ENCODE measurements around the gene ELMO2.

Gene ELMO2

DNA sequence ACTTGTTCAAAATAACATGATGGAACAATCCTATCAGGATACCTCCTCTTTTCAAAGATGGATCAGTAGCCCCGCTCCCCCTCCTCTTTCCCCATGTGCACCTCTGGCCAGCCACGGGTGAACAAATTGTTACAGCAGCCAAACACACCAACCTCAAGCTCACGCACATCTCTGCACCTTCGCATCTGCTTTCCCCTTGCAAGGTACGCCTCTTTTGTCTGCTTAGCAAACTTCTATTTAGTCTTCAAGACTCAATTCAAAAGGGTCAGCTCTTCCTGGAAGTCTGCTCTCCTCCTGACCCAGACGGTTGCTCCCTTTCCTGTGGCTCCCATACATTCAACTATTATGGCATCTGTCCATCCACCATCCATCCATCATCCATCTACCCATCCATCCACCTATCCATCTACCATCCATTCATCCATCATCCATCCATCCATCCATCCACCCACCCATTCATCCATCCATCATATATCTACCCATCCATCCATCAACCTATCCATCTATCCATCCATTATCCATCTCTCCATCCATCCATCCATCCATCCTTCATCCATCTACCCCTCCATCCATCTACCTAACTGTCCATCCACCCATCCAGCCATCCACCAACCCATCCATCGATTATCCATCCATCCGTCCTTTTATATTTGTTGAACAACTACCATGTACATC lies 61.8 kb downstream of the ELMO2 start:
- peaks cover 8% of the 10 kb centered on the region for H3K4me1 ChIP-seq (ENCODE audit: control insufficient read depth, insufficient read depth, low read length)
- no peak overlapping the region for H3K4me3 ChIP-seq (ENCODE audit: low read length)
- H3K9me3 ChIP-seq (ENCODE audit: control insufficient read depth, low read length), result no peaks in the 10 kb centered on the region
- no peaks in the 10 kb centered on the region for H3K36me3 ChIP-seq (ENCODE audit: control insufficient read depth, insufficient read depth, low read length)
- no peak overlapping the region for H3K9ac ChIP-seq (ENCODE audit: low read length)
- H3K27me3 ChIP-seq (ENCODE audit: control insufficient read depth, insufficient read depth, low read length), result peaks cover 32% of the 10 kb centered on the region

DNA sequence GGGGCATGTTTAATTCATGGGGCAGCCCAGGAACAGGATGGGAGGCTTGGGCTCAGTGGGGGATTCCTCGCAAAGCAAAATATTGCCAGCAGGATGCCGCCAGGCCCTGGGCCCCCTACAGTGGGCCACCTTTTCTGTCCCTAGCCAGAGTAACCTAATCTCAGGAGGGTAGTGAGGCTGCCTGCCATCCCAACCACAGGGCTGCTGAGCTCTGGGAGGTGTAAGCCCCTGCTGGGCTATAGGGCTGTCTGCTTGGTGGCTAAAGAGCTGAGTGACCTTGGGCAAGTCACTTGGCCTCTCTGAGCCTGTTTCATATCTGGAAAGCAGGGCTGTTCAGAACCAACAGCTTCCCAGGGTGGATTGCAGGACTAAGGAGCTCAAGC lies 62.4 kb downstream of the ELMO2 start:
- no peak overlapping the region for H3K9ac ChIP-seq (ENCODE audit: low read length)
- no peaks in the 10 kb centered on the region for H3K9me3 ChIP-seq (ENCODE audit: control insufficient read depth, low read length)
- no peaks in the 10 kb centered on the region for H3K36me3 ChIP-seq (ENCODE audit: control insufficient read depth, insufficient read depth, low read length)
- H3K4me1 ChIP-seq (ENCODE audit: control insufficient read depth, insufficient read depth, low read length), result peaks cover 8% of the 10 kb centered on the region
- H3K27me3 ChIP-seq (ENCODE audit: control insufficient read depth, insufficient read depth, low read length), result peaks cover 32% of the 10 kb centered on the region
- no peak overlapping the region for H3K4me3 ChIP-seq (ENCODE audit: low read length)

DNA sequence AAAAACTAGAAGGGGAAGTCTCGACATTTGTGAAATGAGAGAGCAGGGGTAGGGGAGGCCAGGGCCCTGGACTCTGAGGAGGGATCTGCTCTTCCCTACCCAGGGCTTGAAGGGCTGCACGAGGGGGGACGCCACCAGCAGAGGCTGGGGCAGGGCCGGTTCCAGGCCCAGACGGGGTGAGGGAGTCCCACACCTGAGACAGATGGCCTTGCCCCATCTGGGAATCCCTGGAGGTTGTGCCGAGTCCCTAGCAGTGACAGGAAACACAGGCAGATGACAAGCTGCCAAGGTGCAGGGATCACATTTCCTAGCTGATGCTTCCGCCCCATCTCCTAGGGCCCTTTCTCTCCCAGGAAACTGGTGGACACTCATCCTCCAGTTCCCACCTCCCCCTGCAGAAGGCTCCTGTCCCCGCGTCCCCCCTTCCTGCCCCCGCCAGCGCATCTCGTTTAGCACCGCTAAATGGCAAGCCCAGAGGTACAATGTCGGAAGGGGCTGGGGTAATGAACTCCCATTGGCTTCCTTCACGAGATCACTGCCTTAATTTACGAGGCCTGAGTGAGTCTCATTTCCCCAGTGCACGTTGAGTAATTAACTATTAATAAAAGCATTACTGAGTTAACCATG lies 63.0 kb downstream of the ELMO2 start:
- Histone ChIP-seq H3K36me3 (ENCODE audit: control insufficient read depth, insufficient read depth, low read length) (no peaks in the 10 kb centered on the region), H3K9ac (ENCODE audit: low read length) (no peak overlapping the region), H3K4me3 (ENCODE audit: low read length) (no peak overlapping the region), H3K9me3 (ENCODE audit: control insufficient read depth, low read length) (no peaks in the 10 kb centered on the region), H3K27me3 (ENCODE audit: control insufficient read depth, insufficient read depth, low read length) (peaks cover 32% of the 10 kb centered on the region), H3K4me1 (ENCODE audit: control insufficient read depth, insufficient read depth, low read length) (peaks cover 8% of the 10 kb centered on the region)

DNA sequence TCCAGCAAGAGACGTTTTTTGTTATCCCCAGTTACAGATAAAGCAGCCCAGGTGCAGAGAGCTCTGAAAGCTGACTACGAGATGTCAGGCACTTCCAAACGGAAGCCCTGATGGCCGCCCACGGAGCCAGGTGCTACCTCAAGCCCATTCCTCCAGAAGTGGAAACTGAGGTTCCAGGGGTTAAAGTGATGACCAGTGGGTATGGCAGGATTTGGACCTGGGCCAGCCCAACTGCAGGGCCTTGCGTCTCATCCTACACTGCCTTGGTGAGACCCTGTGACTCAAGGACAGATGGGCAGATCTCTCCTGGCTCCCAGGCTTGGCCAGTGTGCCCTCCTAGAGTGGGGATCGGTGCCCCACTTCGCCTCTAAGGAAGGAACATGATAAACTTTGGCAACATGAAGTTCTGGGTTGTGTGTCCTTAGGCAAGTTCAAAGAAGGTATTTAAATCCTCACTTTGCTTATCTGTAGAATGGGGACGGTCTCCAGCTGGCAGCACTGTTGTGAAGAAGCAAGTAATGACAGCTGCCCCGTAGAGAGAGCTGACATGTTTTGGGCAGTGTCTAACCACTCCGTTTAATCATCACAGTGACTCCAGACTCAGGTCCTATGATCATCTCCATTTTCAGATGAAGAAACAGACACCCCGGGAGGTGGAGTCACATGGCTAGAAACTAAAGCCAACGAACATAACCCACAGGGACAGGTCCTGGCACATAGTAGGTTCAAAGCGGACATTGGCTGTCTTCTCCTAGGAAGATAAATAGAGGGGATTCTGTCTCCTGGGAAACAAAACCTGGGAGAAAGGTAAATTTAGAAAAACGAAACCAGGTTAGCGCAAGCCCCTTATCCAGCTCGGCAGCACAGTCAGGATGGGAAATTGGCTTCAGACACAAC lies 63.7 kb downstream of the ELMO2 start:
- no peak overlapping the region for H3K9ac ChIP-seq (ENCODE audit: low read length)
- H3K4me1 ChIP-seq (ENCODE audit: control insufficient read depth, insufficient read depth, low read length), result peaks cover 8% of the 10 kb centered on the region
- H3K9me3 ChIP-seq (ENCODE audit: control insufficient read depth, low read length), result no peaks in the 10 kb centered on the region
- no peaks in the 10 kb centered on the region for H3K36me3 ChIP-seq (ENCODE audit: control insufficient read depth, insufficient read depth, low read length)
- peaks cover 32% of the 10 kb centered on the region for H3K27me3 ChIP-seq (ENCODE audit: control insufficient read depth, insufficient read depth, low read length)
- no peak overlapping the region for H3K4me3 ChIP-seq (ENCODE audit: low read length)

DNA sequence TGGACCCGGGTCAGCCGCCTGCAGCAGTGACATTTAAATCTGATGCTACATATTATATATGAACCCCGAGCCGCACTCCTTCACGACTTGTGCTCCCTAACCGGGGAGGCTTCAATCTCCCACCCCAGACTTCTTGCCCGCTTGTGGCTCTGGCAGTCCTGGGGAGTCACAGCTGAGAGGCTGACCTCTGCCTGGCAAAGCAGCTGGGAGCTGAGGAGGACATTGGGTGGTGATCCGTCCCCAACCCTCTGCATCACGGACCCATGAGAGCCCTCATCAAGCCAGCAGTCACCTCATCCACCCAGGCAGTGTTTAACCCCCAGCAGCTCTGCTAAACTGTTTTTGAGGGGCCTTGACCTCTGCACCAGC lies 64.4 kb downstream of the ELMO2 start:
- peaks cover 32% of the 10 kb centered on the region for H3K27me3 ChIP-seq (ENCODE audit: control insufficient read depth, insufficient read depth, low read length)
- no peak overlapping the region for H3K4me3 ChIP-seq (ENCODE audit: low read length)
- no peak overlapping the region for H3K9ac ChIP-seq (ENCODE audit: low read length)
- no peaks in the 10 kb centered on the region for H3K36me3 ChIP-seq (ENCODE audit: control insufficient read depth, insufficient read depth, low read length)
- H3K4me1 ChIP-seq (ENCODE audit: control insufficient read depth, insufficient read depth, low read length), result peaks cover 8% of the 10 kb centered on the region
- no peaks in the 10 kb centered on the region for H3K9me3 ChIP-seq (ENCODE audit: control insufficient read depth, low read length)

DNA sequence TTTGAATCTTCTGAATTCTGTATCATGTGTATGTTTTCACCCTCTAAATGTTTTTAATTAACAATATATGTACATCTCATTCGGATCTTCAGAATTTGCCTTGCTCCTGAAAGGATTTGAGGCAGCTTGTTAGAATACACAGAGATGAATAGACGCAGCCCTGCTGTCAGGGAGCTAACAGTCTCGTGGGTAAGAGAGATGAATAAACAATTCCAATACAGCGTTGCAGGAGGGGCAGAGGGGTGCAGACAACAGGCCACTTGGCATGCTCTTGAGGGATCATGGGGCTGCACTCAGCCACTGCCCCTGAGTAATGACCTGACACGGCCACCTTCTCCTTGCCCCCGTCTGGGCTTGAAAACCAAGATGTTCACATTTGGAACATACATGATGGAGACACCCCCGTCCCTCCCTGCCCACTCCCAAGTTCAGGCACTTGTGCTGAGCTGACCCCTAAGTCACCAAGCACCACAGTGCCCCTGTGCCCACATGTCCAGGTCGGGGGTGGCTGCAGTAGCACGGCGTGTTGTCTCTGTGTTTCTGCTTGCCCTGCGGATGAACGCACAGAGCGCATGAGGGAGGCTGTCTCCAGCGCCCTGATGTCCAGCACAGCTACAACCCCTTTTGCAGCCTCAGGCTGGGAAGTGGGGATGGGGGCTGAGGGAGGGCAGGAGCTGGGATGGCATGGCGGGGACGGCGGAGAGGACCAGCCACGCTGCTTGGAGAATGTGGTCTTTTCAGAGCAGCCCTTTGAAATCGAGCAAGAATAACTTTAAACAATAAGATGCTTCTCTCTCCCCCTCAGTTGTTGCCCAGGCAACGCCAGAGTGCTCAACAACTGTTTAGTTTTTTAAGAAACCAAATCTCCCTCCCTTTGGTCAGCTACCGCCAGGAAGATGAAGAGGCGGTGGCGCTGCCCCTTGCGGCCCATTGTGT lies 65.1 kb downstream of the ELMO2 start:
- H3K36me3 ChIP-seq (ENCODE audit: control insufficient read depth, insufficient read depth, low read length), result no peaks in the 10 kb centered on the region

DNA sequence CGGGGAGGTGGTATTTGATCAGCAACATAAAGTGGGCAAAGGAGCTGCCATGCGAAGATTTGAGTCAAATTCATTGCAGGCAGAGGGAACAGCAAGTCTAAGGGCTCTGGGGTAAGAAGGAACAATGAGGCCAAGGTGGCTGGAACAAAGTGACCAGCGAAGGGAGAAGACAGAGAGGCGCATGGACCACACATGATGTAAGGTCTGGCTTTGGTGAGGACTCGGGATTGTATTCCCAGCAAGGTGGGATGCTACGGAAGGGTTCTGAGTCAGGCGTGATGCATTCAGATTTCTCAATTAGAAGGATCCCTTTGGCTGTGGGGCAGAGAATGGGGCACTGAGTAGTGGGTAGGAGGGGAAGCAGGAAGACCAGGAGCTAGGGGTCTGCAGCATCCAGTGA lies 67.4 kb downstream of the ELMO2 start:
- peaks cover 30% of the 10 kb centered on the region for H3K27me3 ChIP-seq (ENCODE audit: control insufficient read depth, insufficient read depth, low read length)

More for the DNA sequence above, 65.1 kb downstream of the ELMO2 start:
- H3K27me3 ChIP-seq (ENCODE audit: control insufficient read depth, insufficient read depth, low read length), result peaks cover 32% of the 10 kb centered on the region
- no peak overlapping the region for H3K9ac ChIP-seq (ENCODE audit: low read length)
- peaks cover 8% of the 10 kb centered on the region for H3K4me1 ChIP-seq (ENCODE audit: control insufficient read depth, insufficient read depth, low read length)
- H3K4me3 ChIP-seq (ENCODE audit: low read length), result no peak overlapping the region
- no peaks in the 10 kb centered on the region for H3K9me3 ChIP-seq (ENCODE audit: control insufficient read depth, low read length)

DNA sequence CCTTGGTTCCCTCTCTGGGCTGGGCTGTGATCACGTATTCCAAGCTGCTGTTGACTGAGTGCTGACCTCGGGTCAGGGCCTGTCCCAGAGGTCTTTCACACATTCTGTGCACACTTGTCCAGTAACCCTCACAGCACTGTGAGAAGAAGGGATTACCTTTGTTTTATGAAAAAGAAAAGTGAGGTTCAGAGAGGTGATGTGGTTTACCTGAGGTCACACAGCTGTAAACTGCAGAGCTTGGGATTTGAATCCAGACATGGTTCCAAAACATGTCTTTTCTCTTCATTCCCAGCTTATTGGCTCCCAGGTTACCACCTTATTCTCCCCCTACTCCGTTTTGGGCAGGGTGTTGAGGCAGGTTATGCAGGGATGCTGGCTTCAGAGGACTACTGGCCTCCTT lies 69.7 kb downstream of the ELMO2 start:
- H3K36me3 ChIP-seq (ENCODE audit: control insufficient read depth, insufficient read depth, low read length), result no peaks in the 10 kb centered on the region
- peaks cover 2% of the 10 kb centered on the region for H3K4me1 ChIP-seq (ENCODE audit: control insufficient read depth, insufficient read depth, low read length)
- H3K9ac ChIP-seq (ENCODE audit: low read length), result no peak overlapping the region
- H3K9me3 ChIP-seq (ENCODE audit: control insufficient read depth, low read length), result no peaks in the 10 kb centered on the region
- H3K4me3 ChIP-seq (ENCODE audit: low read length), result no peak overlapping the region
- H3K27me3 ChIP-seq (ENCODE audit: control insufficient read depth, insufficient read depth, low read length), result peaks cover 7% of the 10 kb centered on the region

More for the DNA sequence above, 67.4 kb downstream of the ELMO2 start:
- H3K9me3 ChIP-seq (ENCODE audit: control insufficient read depth, low read length), result no peaks in the 10 kb centered on the region
- H3K4me3 ChIP-seq (ENCODE audit: low read length), result no peak overlapping the region
- no peaks in the 10 kb centered on the region for H3K36me3 ChIP-seq (ENCODE audit: control insufficient read depth, insufficient read depth, low read length)
- peaks cover 8% of the 10 kb centered on the region for H3K4me1 ChIP-seq (ENCODE audit: control insufficient read depth, insufficient read depth, low read length)
- no peak overlapping the region for H3K9ac ChIP-seq (ENCODE audit: low read length)

DNA sequence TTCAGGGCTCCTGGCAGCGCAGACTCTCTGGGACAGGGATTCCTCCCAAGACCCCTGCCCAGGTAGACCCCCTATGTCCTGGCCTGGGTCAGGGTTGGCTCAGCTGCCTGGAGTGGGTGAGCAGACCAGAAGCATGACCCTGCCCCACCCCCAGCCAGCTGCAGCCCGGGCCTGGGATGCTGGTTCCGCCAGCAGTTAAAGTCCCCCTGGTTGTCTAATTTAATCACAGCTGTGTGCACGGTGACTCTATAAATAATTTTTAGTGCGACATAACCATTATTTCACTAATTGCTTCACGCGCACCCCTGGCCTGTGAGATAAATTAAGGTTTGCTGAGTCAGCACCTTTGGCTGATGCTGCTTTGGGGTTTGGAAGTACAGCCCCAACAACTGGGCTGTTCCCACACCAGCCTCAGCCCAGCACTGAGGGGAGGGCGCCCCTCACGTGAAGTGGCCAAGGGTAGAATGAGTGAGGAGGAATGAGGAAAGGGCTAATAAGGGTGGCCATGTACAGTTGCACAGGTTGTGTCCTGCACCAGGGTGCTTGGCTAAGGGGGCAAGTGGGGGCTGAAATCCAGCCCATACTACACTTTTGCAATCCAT lies 72.0 kb downstream of the ELMO2 start:
- H3K9me3 ChIP-seq (ENCODE audit: control insufficient read depth, low read length), result no peaks in the 10 kb centered on the region
- peaks cover 13% of the 10 kb centered on the region for H3K27me3 ChIP-seq (ENCODE audit: control insufficient read depth, insufficient read depth, low read length)
- peaks cover 11% of the 10 kb centered on the region for H3K4me1 ChIP-seq (ENCODE audit: control insufficient read depth, insufficient read depth, low read length)
- H3K4me3 ChIP-seq (ENCODE audit: low read length), result no peak overlapping the region
- no peaks in the 10 kb centered on the region for H3K36me3 ChIP-seq (ENCODE audit: control insufficient read depth, insufficient read depth, low read length)
- H3K9ac ChIP-seq (ENCODE audit: low read length), result no peak overlapping the region

DNA sequence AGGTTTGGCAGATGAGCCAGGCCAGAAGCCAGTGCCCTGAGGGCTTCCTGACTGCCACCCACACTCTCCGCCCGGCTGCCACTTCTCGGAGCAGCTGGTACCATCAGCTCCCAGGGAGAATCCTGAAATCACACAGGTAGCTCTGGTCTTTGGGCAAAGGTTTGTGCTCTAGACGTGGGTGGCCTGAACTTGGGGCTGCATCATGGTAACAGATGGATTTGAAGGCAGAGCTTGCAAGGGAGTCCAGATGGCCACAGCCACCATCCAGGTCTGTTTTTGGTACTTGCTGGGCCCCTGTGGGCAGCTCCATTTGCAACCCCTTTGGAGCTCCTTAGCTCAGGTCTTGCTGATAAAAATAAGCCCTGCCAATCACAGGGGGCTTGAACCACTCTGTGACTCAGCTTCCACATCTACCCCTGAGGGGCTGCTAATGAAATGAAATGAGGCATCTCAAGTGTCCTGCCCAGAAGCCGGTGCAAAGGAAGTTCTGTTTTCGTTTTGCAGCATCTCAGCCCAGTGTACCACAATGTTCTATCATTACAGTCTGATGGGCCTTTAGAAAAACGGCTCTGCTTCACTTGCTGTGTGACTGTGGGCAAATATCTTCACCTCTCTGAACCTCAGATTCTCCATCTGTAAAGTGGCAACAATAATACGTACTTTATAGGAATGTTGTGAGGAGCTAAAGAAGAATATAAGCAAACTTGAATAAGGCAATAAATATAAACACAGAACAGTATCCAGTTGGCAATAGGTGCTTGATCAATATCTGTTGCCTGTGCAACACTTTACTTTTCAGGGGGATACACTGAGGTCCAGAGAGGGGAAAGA lies 73.0 kb downstream of the ELMO2 start:
- Histone ChIP-seq H3K36me3 (ENCODE audit: control insufficient read depth, insufficient read depth, low read length) (no peaks in the 10 kb centered on the region), H3K9ac (ENCODE audit: low read length) (no peak overlapping the region), H3K4me1 (ENCODE audit: control insufficient read depth, insufficient read depth, low read length) (peaks cover 11% of the 10 kb centered on the region), H3K4me3 (ENCODE audit: low read length) (no peak overlapping the region), H3K9me3 (ENCODE audit: control insufficient read depth, low read length) (no peaks in the 10 kb centered on the region), H3K27me3 (ENCODE audit: control insufficient read depth, insufficient read depth, low read length) (peaks cover 20% of the 10 kb centered on the region)
